ENCODE measurements around the gene NSUN6.
"Not testable (repeated sequence)": the region's sequence is repeated elsewhere in the genome, so short reads cannot be mapped to it uniquely, and the experiment has no call there.

The NSUN6 gene

GRCh38 chr10:18610517-18610916 lies 40.9 kb downstream of the NSUN6 start:
- no peak for DNase-seq (ENCODE audit: low read depth in 3 of 3)

- no peak for DNase-seq (ENCODE audit: low read depth in 3 of 3)
Observed at GRCh38 chr10:18608596-18608995, 42.8 kb downstream of the NSUN6 start.

GRCh38 chr10:18607503-18608378 lies 43.6 kb downstream of the NSUN6 start:
- no peak for DNase-seq (ENCODE audit: low read depth in 3 of 3)

GRCh38 chr10:18606051-18606695 lies 45.2 kb downstream of the NSUN6 start:
- no peak for DNase-seq (ENCODE audit: low read depth in 3 of 3)

GRCh38 chr10:18601321-18601720 lies 50.1 kb downstream of the NSUN6 start:
- no peak for DNase-seq (ENCODE audit: low read depth in 3 of 3)

- no peak for DNase-seq (ENCODE audit: low read depth in 3 of 3)
Observed at GRCh38 chr10:18599392-18599791, 52.0 kb downstream of the NSUN6 start.

- DNase-seq (ENCODE audit: low read depth in 3 of 3): no peak
Observed at GRCh38 chr10:18594574-18595156, 56.7 kb downstream of the NSUN6 start.

- DNase-seq (ENCODE audit: low read depth in 3 of 3): not testable (repeated sequence)
Observed at GRCh38 chr10:18591141-18591540, 60.2 kb downstream of the NSUN6 start.

- DNase-seq (ENCODE audit: low read depth in 3 of 3): not testable (repeated sequence)
Observed at GRCh38 chr10:18586637-18587036, 64.8 kb downstream of the NSUN6 start.

GRCh38 chr10:18583575-18584270 lies 67.7 kb downstream of the NSUN6 start:
- no peak for DNase-seq (ENCODE audit: low read depth in 3 of 3)

- DNase-seq (ENCODE audit: low read depth in 3 of 3): no peak
Observed at GRCh38 chr10:18582803-18583202, 68.6 kb downstream of the NSUN6 start.

GRCh38 chr10:18577823-18578685 lies 73.3 kb downstream of the NSUN6 start:
- no peak for DNase-seq (ENCODE audit: low read depth in 3 of 3)

GRCh38 chr10:18576586-18576985 lies 74.8 kb downstream of the NSUN6 start:
- DNase-seq (ENCODE audit: low read depth in 3 of 3): no peak

- no peak for DNase-seq (ENCODE audit: low read depth in 3 of 3)
Observed at GRCh38 chr10:18572959-18573561, 78.3 kb downstream of the NSUN6 start.

- no peak for DNase-seq (ENCODE audit: low read depth in 3 of 3)
Observed at GRCh38 chr10:18571780-18572179, 79.6 kb downstream of the NSUN6 start.

- no peak for DNase-seq (ENCODE audit: low read depth in 3 of 3)
Observed at GRCh38 chr10:18571076-18571475, 80.3 kb downstream of the NSUN6 start.

- DNase-seq (ENCODE audit: low read depth in 3 of 3): not testable (repeated sequence)
Observed at GRCh38 chr10:18570386-18570785, 81.0 kb downstream of the NSUN6 start.

GRCh38 chr10:18567343-18567856 lies 84.0 kb downstream of the NSUN6 start:
- DNase-seq (ENCODE audit: low read depth in 3 of 3): no peak

GRCh38 chr10:18566177-18566576 lies 85.2 kb downstream of the NSUN6 start:
- no peak for DNase-seq (ENCODE audit: low read depth in 3 of 3)

- DNase-seq (ENCODE audit: low read depth in 3 of 3): no peak
Observed at GRCh38 chr10:18565006-18565405, 86.4 kb downstream of the NSUN6 start.

Measured in stimulated activated CD4-positive, alpha-beta T cell treated with anti-CD3 and anti-CD28 coated beads, TNF-alpha, amount 100 ng/mL, for 4 hours (primary cell).